Esophagus muscularis mucosa (tissue), 4 donors: ENCODE data around the gene DROSHA. TPM values are rescaled to one million over a fixed set of nuclear protein-coding genes. Genes with fewer than 3 reads are reported as not detected.

Source experiments
- DNase-seq: peaks from one replicate; pipeline ENCODE4 v3.0.0-alpha.2; 2017; ENCODE audit errors: extremely low spot score
- H3K27ac ChIP-seq, 4 donors: fragments of 200-600 bp; sonication (generic); replicated peaks in 1 of 4; 1 replicate in 3 of 4; 2 replicates in 1 of 4; pipeline ENCODE4 v1.5.1; 2016 to 2019; ENCODE audit warnings: mild to moderate bottlenecking in 1 of 4
- H3K27me3 ChIP-seq, 4 donors: fragments of 200-600 bp; sonication (generic); one replicate each; pipeline versions ENCODE4 v1.5.1 to v1.6.0; 2016 to 2019
- H3K36me3 ChIP-seq, 4 donors: fragments of 200-600 bp; sonication (generic); one replicate each; pipeline ENCODE4 v1.5.1; 2016 to 2019
- H3K4me1 ChIP-seq, 4 donors: fragments of 200-600 bp; sonication (generic); one replicate each; pipeline ENCODE4 v1.5.1; 2016 to 2019
- H3K4me3 ChIP-seq, 4 donors: fragments of 200-600 bp; sonication (generic); 1 replicate in 2 of 4; 2 replicates in 2 of 4; pipeline ENCODE4 v1.5.1; 2016 to 2019; ENCODE audit warnings: mild to moderate bottlenecking in 4 of 4, moderate library complexity in 1 of 4
- H3K9me3 ChIP-seq, 4 donors: fragments of 200-600 bp; sonication (generic); 1 replicate in 3 of 4; 2 replicates in 1 of 4; pipeline ENCODE4 v1.5.1; 2016 to 2019
- EP300 ChIP-seq: sonication (generic); formaldehyde crosslinking; IDR thresholded peaks from one replicate; pipeline ENCODE4 v1.6.1; 2017; ENCODE audit warnings: antibody characterized with exemption
- POLR2A ChIP-seq: fragments of 450-650 bp; IDR thresholded peaks from one replicate; pipeline ENCODE4 v1.6.1; 2017; ENCODE audit warnings: antibody characterized with exemption, moderate library complexity, mild to moderate bottlenecking, low read depth
- POLR2AphosphoS5 ChIP-seq, 2 donors: sonication (generic); formaldehyde crosslinking; IDR thresholded peaks; one replicate each; pipeline ENCODE4 v1.6.1; 2017; ENCODE audit warnings: antibody characterized with exemption in 2 of 2
- WGBS: methylation state at CpG from one replicate; pipeline ENCODE4 v1.1.5; 2018; 5-methylcytosine and 5-hydroxymethylcytosine counted together
- intact Hi-C: fragments of 100-400 bp; cut with DNase I; formaldehyde crosslinking; loops from one replicate; pipeline ENCODE4 v1.15.1; 2023
- total RNA-seq, 4 donors: library from RNA; depleted of rRNA; stranded (reverse); fragments of >200 nt; gene quantifications; one replicate each; pipeline versions ENCODE4 v1.1.0 to v1.2.1, GENCODE V29; 2016
- TF ChIP-seq, protein P1 (sequence below), 3 experiments: fragments of 200-600 bp in 2 of 3; fragments of 450-650 bp in 1 of 3; sonication (generic) in 2 of 3; IDR thresholded peaks; one replicate each; pipeline ENCODE4 v1.5.1; 2017 to 2019; ENCODE audit warnings: antibody characterized with exemption in 3 of 3, mild to moderate bottlenecking in 2 of 3, moderate library complexity in 1 of 3

DROSHA gene
- total RNA-seq, 4 donors from 2014 or later: 27.5 to 47.0 (median 36.6) TPM

DNA sequence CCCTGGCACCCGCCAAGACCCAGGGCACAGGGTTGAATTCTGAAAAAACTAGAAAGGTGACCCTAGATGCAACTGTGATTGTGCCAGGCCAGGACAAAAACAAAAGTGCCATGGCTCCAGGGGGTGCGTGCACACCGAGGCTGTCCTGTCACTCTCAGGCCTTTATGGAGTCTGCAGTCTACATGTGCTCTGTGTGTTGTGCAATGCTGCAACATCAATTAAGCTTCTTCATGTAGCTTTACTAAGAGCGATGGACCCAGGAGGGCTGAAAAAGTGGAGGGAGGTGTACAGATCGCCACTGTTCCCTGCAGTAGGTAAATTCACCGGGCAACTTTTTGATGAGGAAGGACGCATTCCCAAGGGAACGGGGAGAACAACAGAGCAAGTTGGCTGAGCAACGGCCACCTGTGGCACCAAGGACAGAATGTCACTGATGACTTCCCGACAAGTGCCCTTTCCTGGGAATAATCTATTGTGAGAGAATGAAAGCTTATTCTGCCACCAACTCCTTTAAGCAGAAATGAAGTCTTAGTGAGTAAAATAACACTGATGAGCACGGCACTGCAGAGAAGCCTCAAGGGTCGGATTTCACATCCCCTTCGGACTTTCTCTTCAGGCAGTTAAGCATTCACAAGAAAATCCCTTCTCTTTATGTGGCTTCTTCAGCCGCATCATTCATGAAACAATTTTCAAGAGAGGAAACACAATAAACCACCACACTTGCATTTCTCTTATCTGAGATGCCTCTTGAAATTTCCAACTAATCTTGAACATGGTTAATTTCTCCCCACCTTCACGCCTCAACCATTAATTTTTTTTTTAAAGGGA, 149.6 kb downstream of the DROSHA start:
- WGBS: 77% methylated on average over 15 of the region's 15 CpGs
- Histone ChIP-seq H3K9me3 (no peaks in the 10 kb centered on the region), H3K36me3 (no peaks in the 10 kb centered on the region), H3K4me3 (no peak overlapping the region), H3K4me1 (no peaks in the 10 kb centered on the region), H3K27me3 (no peaks in the 10 kb centered on the region), H3K27ac (no peak overlapping the region)
- DNase-seq: no peak
- intact Hi-C loops: no loop called here
- no peak for TF ChIP-seq POLR2AphosphoS5 (IDR thresholded peaks at IDR 0.05)
- TF ChIP-seq, protein P1, sequence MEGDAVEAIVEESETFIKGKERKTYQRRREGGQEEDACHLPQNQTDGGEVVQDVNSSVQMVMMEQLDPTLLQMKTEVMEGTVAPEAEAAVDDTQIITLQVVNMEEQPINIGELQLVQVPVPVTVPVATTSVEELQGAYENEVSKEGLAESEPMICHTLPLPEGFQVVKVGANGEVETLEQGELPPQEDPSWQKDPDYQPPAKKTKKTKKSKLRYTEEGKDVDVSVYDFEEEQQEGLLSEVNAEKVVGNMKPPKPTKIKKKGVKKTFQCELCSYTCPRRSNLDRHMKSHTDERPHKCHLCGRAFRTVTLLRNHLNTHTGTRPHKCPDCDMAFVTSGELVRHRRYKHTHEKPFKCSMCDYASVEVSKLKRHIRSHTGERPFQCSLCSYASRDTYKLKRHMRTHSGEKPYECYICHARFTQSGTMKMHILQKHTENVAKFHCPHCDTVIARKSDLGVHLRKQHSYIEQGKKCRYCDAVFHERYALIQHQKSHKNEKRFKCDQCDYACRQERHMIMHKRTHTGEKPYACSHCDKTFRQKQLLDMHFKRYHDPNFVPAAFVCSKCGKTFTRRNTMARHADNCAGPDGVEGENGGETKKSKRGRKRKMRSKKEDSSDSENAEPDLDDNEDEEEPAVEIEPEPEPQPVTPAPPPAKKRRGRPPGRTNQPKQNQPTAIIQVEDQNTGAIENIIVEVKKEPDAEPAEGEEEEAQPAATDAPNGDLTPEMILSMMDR (IDR thresholded peaks at IDR 0.05): no peak
- TF ChIP-seq EP300: no peak
- no peak for TF ChIP-seq POLR2A

DNA sequence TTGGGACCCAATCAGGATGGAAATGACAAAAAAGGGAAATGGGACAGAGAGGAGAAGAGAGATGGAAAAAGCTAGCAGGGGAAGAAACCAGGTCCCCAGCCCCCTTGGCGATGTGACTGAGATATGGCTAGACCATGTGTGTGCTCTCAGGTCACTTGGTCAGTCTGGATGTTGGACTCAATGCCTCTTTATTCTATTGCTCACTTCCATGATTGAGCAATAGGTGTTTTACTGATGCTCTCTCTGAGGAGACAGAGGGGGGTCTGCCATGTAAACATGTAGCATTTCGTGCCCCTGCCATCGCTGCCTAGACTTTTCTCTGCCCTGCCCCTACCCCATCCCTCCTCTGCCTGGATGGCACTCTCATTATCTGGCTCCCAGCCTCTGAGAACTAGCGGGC, 150.6 kb downstream of the DROSHA start:
- no peaks in the 10 kb centered on the region for H3K4me1 ChIP-seq
- 96% methylated on average over 4 of the region's 4 CpGs for WGBS
- intact Hi-C loops: no loop called here
- no peaks in the 10 kb centered on the region for H3K27me3 ChIP-seq
- no peak overlapping the region for H3K4me3 ChIP-seq
- DNase-seq: no peak
- no peaks in the 10 kb centered on the region for H3K9me3 ChIP-seq
- H3K36me3 ChIP-seq: no peaks in the 10 kb centered on the region
- H3K27ac ChIP-seq: no peak overlapping the region
- TF ChIP-seq POLR2A (no peak), POLR2AphosphoS5 (IDR thresholded peaks at IDR 0.05) (no peak), EP300 (no peak)
- TF ChIP-seq, protein P1 (IDR thresholded peaks at IDR 0.05): no peak

DNA sequence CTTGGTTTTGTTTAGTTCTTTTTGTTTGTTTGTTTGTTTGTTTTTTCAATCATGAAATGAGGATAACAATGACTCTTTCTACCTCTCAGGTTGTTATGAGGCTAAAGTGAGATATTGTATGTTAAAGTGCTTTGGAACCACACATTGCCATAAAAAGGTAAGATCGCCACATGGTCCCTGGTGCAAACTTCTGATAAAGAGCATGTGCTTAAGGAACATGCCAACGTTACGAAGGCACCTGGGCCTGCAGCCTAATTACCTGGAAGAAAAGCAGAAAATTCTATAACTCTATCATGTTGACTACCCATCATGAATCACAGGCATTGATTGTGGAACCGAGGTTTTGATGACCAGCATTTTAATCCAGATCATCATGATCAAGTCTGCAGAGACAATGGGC, 151.8 kb downstream of the DROSHA start:
- Histone ChIP-seq H3K4me1 (no peaks in the 10 kb centered on the region), H3K27me3 (no peaks in the 10 kb centered on the region), H3K27ac (no peak overlapping the region), H3K9me3 (no peaks in the 10 kb centered on the region), H3K4me3 (no peak overlapping the region), H3K36me3 (no peaks in the 10 kb centered on the region)
- 85% methylated on average over 4 of the region's 4 CpGs for WGBS
- DNase-seq: no peak
- intact Hi-C loops: no loop called here
- TF ChIP-seq POLR2AphosphoS5 (IDR thresholded peaks at IDR 0.05) (no peak), EP300 (no peak), POLR2A (no peak)
- TF ChIP-seq, protein P1 (IDR thresholded peaks at IDR 0.05): no peak

DNA sequence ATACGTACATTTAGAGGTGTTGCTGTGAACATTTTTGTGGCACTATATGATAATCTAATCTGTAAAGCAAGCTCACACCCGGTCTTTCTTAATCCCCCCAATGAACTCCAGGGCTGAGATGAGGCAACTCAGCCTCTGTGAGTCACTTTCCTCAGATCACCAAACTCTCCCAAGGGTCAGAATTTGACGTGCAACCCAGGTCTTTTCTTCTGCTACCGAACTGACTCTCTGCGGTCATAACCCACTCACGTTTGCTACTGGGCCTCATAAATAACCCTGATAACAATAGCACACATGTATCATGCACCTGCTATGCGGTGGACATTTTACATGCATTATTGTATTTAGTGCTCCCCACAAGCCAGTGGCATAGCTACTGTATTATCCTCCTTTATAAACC, 153.1 kb downstream of the DROSHA start:
- no peaks in the 10 kb centered on the region for H3K27me3 ChIP-seq
- TF ChIP-seq, protein P1 (IDR thresholded peaks at IDR 0.05): no peak
- TF ChIP-seq POLR2AphosphoS5 (IDR thresholded peaks at IDR 0.05): no peak
- TF ChIP-seq POLR2A: no peak
- no peak for TF ChIP-seq EP300
- WGBS: 74% methylated on average over 7 of the region's 7 CpGs
- no peak overlapping the region for H3K27ac ChIP-seq
- intact Hi-C loops: no loop called here
- H3K4me1 ChIP-seq: no peaks in the 10 kb centered on the region
- DNase-seq: no peak
- no peaks in the 10 kb centered on the region for H3K9me3 ChIP-seq
- no peak overlapping the region for H3K4me3 ChIP-seq
- H3K36me3 ChIP-seq: no peaks in the 10 kb centered on the region

DNA sequence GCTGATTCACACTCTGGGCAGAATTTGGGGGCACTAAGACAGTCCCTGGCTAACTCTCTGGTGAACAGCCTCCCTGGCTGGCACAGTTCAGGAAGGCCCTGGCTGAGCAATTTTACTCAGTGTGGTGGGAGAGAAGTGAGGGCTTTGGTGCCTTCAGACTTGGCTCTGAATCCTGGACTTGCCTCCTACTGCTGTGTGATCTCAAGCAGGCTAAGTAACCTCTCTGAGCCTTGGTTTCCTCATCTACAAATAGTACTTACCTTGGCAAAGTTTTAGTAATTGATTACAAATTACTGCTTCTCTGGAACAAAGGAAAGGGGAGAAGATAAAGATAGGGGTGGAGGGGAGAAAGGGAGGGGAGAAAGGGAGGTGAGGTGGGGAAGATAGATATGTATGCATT, 153.8 kb downstream of the DROSHA start:
- Histone ChIP-seq H3K4me3 (no peak overlapping the region), H3K36me3 (no peaks in the 10 kb centered on the region), H3K27me3 (no peaks in the 10 kb centered on the region), H3K9me3 (no peaks in the 10 kb centered on the region), H3K27ac (no peak overlapping the region), H3K4me1 (no peaks in the 10 kb centered on the region)
- intact Hi-C loops: no loop called here
- TF ChIP-seq EP300: no peak
- TF ChIP-seq, protein P1 (IDR thresholded peaks at IDR 0.05): no peak
- no peak for TF ChIP-seq POLR2AphosphoS5 (IDR thresholded peaks at IDR 0.05)
- no peak for TF ChIP-seq POLR2A
- DNase-seq: no peak
